ENCODE data around the gene HSPB1. TPM values are rescaled to one million over a fixed set of nuclear protein-coding genes. Genes with fewer than 3 reads are reported as not detected.
"Not testable (repeated sequence)": the region's sequence is repeated elsewhere in the genome, so short reads cannot be mapped to it uniquely, and the experiment has no call there.

HSPB1 gene
- total and polyA plus RNA-seq, 4 donors = 25.5 to 186 (median 104) TPM

DNA sequence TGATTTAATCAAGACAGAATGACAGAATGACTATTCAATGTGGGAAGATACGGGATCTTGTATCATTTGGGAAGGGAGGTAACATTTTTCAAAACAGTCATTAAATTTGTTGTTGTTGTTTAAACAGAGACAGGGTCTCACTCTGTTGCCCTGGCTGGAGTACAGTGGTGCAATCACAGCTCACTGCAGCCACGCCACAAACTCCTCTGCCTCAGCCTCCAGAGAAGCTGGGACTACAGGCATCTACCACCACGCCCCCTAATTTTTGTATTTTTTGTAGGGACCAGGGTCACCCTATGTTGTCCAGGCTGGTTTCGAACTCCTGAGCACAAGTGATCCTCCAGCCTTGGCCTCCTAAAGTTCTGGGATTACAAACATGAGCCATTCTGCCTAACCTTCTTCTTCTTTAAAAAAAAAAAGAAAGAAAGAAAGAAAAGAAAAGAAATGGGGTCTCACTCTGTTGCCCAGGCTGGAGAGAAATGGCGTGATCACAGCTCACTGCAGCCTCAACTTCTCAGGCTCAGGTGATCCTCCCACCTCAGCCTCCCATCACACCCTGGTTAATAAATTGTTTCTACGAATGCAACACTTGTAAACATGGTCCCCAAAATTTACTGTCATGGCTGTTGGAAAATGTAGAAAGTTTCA lies 32.0 kb downstream of the HSPB1 start:
- H3K9me3 ChIP-seq (ENCODE audit: control insufficient read depth in 4 of 4, low read length in 3 of 4) = no peaks in the 10 kb centered on the region
- no peak overlapping the region for H3K27ac ChIP-seq (ENCODE audit: low read depth in 1 of 2, low read length in 2 of 2)
- WGBS = 78% methylated on average over 6 of the region's 6 CpGs
- peaks cover 7 to 38% (median 32%) of the 10 kb centered on the region in 4 donors for H3K4me1 ChIP-seq (ENCODE audit: control insufficient read depth in 4 of 4, insufficient read depth in 4 of 4, low read length in 3 of 4)
- H3K36me3 ChIP-seq (ENCODE audit: control insufficient read depth in 4 of 4, insufficient read depth in 3 of 4, low read depth in 1 of 4, low read length in 3 of 4) = peaks cover 3 to 6% (median 4%) of the 10 kb centered on the region in 4 donors
- no peak overlapping the region for H3K9ac ChIP-seq (ENCODE audit: low read depth in 1 of 2, low read length in 2 of 2)
- no peak for DNase-seq (ENCODE audit: low spot score)
- H3K27me3 ChIP-seq (ENCODE audit: control insufficient read depth in 4 of 4, insufficient read depth in 4 of 4, low read length in 3 of 4) = no peaks in the 10 kb centered on the region
- H3K4me3 ChIP-seq (ENCODE audit: low read depth in 1 of 3, low read length in 3 of 3) = no peak overlapping the region
- TF ChIP-seq FOXA2 (IDR thresholded peaks at IDR 0.05) (no peak), SP1 (IDR thresholded peaks at IDR 0.05) (no peak), RXRA (IDR thresholded peaks at IDR 0.05) (no peak), HNF4A (conservative IDR thresholded peaks at IDR 0.05) (no peak), RAD21 (IDR thresholded peaks at IDR 0.05) (no peak), NR2F2 (IDR thresholded peaks at IDR 0.05) (no peak)
- TF ChIP-seq, protein P1, sequence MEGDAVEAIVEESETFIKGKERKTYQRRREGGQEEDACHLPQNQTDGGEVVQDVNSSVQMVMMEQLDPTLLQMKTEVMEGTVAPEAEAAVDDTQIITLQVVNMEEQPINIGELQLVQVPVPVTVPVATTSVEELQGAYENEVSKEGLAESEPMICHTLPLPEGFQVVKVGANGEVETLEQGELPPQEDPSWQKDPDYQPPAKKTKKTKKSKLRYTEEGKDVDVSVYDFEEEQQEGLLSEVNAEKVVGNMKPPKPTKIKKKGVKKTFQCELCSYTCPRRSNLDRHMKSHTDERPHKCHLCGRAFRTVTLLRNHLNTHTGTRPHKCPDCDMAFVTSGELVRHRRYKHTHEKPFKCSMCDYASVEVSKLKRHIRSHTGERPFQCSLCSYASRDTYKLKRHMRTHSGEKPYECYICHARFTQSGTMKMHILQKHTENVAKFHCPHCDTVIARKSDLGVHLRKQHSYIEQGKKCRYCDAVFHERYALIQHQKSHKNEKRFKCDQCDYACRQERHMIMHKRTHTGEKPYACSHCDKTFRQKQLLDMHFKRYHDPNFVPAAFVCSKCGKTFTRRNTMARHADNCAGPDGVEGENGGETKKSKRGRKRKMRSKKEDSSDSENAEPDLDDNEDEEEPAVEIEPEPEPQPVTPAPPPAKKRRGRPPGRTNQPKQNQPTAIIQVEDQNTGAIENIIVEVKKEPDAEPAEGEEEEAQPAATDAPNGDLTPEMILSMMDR (IDR thresholded peaks at IDR 0.05; ENCODE audit: low read depth, low read length, missing input control) = no peak

DNA sequence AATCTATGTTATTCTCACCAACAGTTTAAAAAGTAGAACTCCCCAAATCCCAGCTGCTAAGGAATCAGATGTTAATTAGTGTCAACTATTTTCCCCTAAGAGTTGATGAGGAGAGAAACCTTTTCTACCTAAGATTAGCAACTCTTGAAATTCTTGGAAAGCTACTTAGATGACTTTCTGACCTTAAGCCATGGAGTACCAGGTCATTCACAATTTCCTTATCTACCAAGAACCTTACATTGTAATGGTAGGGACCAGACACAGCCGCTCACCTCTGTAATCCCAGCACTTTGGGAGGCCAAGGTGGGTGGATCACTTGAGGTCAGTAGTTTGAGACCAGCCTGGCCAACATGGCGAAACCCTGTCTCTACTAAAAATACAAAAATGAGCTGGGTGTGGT lies 32.9 kb downstream of the HSPB1 start:
- not testable (repeated sequence) for H3K27me3 ChIP-seq (ENCODE audit: control insufficient read depth in 4 of 4, insufficient read depth in 4 of 4, low read length in 3 of 4); H3K27ac ChIP-seq (ENCODE audit: low read depth in 1 of 2, low read length in 2 of 2); H3K4me3 ChIP-seq (ENCODE audit: low read depth in 1 of 3, low read length in 3 of 3); DNase-seq (ENCODE audit: low spot score); H3K9me3 ChIP-seq (ENCODE audit: control insufficient read depth in 4 of 4, low read length in 3 of 4); H3K36me3 ChIP-seq (ENCODE audit: control insufficient read depth in 4 of 4, insufficient read depth in 3 of 4, low read depth in 1 of 4, low read length in 3 of 4); H3K9ac ChIP-seq (ENCODE audit: low read depth in 1 of 2, low read length in 2 of 2)
- 97% methylated on average over 2 of the region's 2 CpGs for WGBS
- H3K4me1 ChIP-seq (ENCODE audit: control insufficient read depth in 4 of 4, insufficient read depth in 4 of 4, low read length in 3 of 4) = peaks cover 7 to 31% (median 29%) of the 10 kb centered on the region in 4 donors

DNA sequence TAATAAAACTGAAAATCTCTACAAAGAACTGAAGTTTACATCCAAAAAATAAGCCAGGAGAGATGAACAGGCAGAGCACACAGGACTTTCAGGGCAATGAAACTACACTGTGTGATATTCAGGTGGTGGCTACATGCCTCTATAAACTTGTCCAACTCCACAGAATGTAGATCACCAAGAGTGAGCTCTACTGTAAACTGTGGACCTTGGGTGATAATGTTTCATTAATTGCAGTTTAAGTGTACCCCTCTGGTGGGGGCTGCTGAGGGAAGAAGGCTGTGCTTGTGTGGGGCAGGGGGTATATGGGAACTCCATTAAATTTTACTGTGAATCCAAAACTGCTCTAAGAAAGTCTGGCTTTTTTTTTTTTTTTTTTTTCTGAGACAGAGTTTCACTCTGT lies 33.6 kb downstream of the HSPB1 start:
- no peak for DNase-seq (ENCODE audit: low spot score)
- H3K36me3 ChIP-seq (ENCODE audit: control insufficient read depth in 4 of 4, insufficient read depth in 3 of 4, low read depth in 1 of 4, low read length in 3 of 4) = no peaks in the 10 kb centered on the region
- no peak overlapping the region for H3K4me3 ChIP-seq (ENCODE audit: low read depth in 1 of 3, low read length in 3 of 3)
- H3K27ac ChIP-seq (ENCODE audit: low read depth in 1 of 2, low read length in 2 of 2) = no peak overlapping the region
- no peaks in the 10 kb centered on the region for H3K9me3 ChIP-seq (ENCODE audit: control insufficient read depth in 4 of 4, low read length in 3 of 4)
- no peak for TF ChIP-seq YY1 (IDR thresholded peaks at IDR 0.05)
- TF ChIP-seq HNF4G (IDR thresholded peaks at IDR 0.05) = no peak
- no peak for TF ChIP-seq SP1 (IDR thresholded peaks at IDR 0.05)
- TF ChIP-seq, protein P2, sequence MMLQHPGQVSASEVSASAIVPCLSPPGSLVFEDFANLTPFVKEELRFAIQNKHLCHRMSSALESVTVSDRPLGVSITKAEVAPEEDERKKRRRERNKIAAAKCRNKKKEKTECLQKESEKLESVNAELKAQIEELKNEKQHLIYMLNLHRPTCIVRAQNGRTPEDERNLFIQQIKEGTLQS (IDR thresholded peaks at IDR 0.05) = no peak
- TF ChIP-seq RAD21 (IDR thresholded peaks at IDR 0.05) = no peak
- TF ChIP-seq, protein P1 (IDR thresholded peaks at IDR 0.05; ENCODE audit: low read depth, low read length, missing input control) = no peak
- TF ChIP-seq JUND (IDR thresholded peaks at IDR 0.05) = no peak
- no peak for TF ChIP-seq TAF1 (conservative IDR thresholded peaks at IDR 0.05)
- TF ChIP-seq FOXA2 (IDR thresholded peaks at IDR 0.05) = no peak
- TF ChIP-seq, protein P3, sequence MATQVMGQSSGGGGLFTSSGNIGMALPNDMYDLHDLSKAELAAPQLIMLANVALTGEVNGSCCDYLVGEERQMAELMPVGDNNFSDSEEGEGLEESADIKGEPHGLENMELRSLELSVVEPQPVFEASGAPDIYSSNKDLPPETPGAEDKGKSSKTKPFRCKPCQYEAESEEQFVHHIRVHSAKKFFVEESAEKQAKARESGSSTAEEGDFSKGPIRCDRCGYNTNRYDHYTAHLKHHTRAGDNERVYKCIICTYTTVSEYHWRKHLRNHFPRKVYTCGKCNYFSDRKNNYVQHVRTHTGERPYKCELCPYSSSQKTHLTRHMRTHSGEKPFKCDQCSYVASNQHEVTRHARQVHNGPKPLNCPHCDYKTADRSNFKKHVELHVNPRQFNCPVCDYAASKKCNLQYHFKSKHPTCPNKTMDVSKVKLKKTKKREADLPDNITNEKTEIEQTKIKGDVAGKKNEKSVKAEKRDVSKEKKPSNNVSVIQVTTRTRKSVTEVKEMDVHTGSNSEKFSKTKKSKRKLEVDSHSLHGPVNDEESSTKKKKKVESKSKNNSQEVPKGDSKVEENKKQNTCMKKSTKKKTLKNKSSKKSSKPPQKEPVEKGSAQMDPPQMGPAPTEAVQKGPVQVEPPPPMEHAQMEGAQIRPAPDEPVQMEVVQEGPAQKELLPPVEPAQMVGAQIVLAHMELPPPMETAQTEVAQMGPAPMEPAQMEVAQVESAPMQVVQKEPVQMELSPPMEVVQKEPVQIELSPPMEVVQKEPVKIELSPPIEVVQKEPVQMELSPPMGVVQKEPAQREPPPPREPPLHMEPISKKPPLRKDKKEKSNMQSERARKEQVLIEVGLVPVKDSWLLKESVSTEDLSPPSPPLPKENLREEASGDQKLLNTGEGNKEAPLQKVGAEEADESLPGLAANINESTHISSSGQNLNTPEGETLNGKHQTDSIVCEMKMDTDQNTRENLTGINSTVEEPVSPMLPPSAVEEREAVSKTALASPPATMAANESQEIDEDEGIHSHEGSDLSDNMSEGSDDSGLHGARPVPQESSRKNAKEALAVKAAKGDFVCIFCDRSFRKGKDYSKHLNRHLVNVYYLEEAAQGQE (IDR thresholded peaks at IDR 0.05) = no peak
- no peak for TF ChIP-seq FOXA1 (IDR thresholded peaks at IDR 0.05)
- TF ChIP-seq EGR1 (IDR thresholded peaks at IDR 0.05; ENCODE audit: low read depth in 2 of 2) = no peak
- no peak for TF ChIP-seq RXRA (IDR thresholded peaks at IDR 0.05)
- TF ChIP-seq, protein P4, sequence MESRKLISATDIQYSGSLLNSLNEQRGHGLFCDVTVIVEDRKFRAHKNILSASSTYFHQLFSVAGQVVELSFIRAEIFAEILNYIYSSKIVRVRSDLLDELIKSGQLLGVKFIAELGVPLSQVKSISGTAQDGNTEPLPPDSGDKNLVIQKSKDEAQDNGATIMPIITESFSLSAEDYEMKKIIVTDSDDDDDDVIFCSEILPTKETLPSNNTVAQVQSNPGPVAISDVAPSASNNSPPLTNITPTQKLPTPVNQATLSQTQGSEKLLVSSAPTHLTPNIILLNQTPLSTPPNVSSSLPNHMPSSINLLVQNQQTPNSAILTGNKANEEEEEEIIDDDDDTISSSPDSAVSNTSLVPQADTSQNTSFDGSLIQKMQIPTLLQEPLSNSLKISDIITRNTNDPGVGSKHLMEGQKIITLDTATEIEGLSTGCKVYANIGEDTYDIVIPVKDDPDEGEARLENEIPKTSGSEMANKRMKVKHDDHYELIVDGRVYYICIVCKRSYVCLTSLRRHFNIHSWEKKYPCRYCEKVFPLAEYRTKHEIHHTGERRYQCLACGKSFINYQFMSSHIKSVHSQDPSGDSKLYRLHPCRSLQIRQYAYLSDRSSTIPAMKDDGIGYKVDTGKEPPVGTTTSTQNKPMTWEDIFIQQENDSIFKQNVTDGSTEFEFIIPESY (IDR thresholded peaks at IDR 0.05) = no peak
- TF ChIP-seq, protein P5, sequence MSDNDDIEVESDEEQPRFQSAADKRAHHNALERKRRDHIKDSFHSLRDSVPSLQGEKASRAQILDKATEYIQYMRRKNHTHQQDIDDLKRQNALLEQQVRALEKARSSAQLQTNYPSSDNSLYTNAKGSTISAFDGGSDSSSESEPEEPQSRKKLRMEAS (IDR thresholded peaks at IDR 0.05) = no peak
- H3K27me3 ChIP-seq (ENCODE audit: control insufficient read depth in 4 of 4, insufficient read depth in 4 of 4, low read length in 3 of 4) = no peaks in the 10 kb centered on the region
- H3K9ac ChIP-seq (ENCODE audit: low read depth in 1 of 2, low read length in 2 of 2) = no peak overlapping the region
- peaks cover 8 to 26% (median 23%) of the 10 kb centered on the region in 4 donors for H3K4me1 ChIP-seq (ENCODE audit: control insufficient read depth in 4 of 4, insufficient read depth in 4 of 4, low read length in 3 of 4)
